Panc1 (cell line): ENCODE results near the gene GTSF1L.

Source experiments
- POLR2AphosphoS5 ChIP-seq: IDR thresholded peaks from 2 replicates; pipeline ENCODE4 v1.6.1; 2012; ENCODE audit warnings: mild to moderate bottlenecking, low read depth, low read length, moderate library complexity
- SIN3A ChIP-seq: IDR thresholded peaks from 2 replicates; pipeline ENCODE4 v1.6.1; 2012; ENCODE audit warnings: low read depth, mild to moderate bottlenecking, low read length, moderate library complexity, borderline replicate concordance; ENCODE audit not compliant: insufficient read depth
- TCF7L2 ChIP-seq: IDR thresholded peaks from 2 replicates; pipeline ENCODE4 v1.6.1; 2011; ENCODE audit warnings: mild to moderate bottlenecking, low read depth, low read length, inconsistent platforms
- TF ChIP-seq, protein P1 (sequence below): fragments of 450-650 bp; IDR thresholded peaks from 2 replicates; pipeline ENCODE4 v1.5.1; 2017; ENCODE audit warnings: mild to moderate bottlenecking
- TF ChIP-seq, protein P2 (sequence below), 2 experiments: IDR thresholded peaks; 2 replicates each; pipeline ENCODE4 v1.6.1; 2011 to 2012; ENCODE audit warnings: low read depth in 2 of 2, control low read depth in 1 of 2, low read length in 1 of 2, mild to moderate bottlenecking in 1 of 2, moderate library complexity in 1 of 2; ENCODE audit not compliant: insufficient read depth in 1 of 2

DNA sequence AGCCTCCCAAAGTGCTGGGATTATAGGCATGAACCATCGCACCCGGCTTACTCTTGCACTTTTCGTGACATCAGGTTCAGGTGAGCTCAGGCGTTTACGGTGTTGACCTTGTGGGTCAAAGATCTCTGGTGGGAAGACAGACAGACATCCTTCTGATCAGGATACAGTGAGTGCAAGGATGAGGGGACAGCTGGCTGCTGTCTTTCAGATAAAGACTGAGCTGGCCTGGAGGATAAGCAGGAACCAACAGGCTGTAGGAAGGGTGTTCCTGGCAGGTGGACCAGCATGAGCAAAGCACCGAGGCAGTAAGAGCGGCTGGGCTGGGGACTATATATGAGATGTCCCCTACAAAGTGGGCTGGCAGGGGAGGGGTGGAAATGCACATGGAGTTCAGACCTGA lies 11.1 kb upstream of the GTSF1L start:
- TF ChIP-seq, protein P1, sequence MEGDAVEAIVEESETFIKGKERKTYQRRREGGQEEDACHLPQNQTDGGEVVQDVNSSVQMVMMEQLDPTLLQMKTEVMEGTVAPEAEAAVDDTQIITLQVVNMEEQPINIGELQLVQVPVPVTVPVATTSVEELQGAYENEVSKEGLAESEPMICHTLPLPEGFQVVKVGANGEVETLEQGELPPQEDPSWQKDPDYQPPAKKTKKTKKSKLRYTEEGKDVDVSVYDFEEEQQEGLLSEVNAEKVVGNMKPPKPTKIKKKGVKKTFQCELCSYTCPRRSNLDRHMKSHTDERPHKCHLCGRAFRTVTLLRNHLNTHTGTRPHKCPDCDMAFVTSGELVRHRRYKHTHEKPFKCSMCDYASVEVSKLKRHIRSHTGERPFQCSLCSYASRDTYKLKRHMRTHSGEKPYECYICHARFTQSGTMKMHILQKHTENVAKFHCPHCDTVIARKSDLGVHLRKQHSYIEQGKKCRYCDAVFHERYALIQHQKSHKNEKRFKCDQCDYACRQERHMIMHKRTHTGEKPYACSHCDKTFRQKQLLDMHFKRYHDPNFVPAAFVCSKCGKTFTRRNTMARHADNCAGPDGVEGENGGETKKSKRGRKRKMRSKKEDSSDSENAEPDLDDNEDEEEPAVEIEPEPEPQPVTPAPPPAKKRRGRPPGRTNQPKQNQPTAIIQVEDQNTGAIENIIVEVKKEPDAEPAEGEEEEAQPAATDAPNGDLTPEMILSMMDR = no peak
- TF ChIP-seq SIN3A (no peak), TCF7L2 (no peak), POLR2AphosphoS5 (no peak)
- TF ChIP-seq, protein P2, sequence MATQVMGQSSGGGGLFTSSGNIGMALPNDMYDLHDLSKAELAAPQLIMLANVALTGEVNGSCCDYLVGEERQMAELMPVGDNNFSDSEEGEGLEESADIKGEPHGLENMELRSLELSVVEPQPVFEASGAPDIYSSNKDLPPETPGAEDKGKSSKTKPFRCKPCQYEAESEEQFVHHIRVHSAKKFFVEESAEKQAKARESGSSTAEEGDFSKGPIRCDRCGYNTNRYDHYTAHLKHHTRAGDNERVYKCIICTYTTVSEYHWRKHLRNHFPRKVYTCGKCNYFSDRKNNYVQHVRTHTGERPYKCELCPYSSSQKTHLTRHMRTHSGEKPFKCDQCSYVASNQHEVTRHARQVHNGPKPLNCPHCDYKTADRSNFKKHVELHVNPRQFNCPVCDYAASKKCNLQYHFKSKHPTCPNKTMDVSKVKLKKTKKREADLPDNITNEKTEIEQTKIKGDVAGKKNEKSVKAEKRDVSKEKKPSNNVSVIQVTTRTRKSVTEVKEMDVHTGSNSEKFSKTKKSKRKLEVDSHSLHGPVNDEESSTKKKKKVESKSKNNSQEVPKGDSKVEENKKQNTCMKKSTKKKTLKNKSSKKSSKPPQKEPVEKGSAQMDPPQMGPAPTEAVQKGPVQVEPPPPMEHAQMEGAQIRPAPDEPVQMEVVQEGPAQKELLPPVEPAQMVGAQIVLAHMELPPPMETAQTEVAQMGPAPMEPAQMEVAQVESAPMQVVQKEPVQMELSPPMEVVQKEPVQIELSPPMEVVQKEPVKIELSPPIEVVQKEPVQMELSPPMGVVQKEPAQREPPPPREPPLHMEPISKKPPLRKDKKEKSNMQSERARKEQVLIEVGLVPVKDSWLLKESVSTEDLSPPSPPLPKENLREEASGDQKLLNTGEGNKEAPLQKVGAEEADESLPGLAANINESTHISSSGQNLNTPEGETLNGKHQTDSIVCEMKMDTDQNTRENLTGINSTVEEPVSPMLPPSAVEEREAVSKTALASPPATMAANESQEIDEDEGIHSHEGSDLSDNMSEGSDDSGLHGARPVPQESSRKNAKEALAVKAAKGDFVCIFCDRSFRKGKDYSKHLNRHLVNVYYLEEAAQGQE (IDR thresholded peaks at IDR 0.05; ENCODE audit: insufficient read depth in 1 of 2, low read depth in 2 of 2, low read length in 1 of 2) = no peak
